H9 (cell line): Measurements from ENCODE around the gene ACAP2. TPM values are rescaled to one million over a fixed set of nuclear protein-coding genes. Genes with fewer than 3 reads are reported as not detected.

Experiments used
- DNase-seq: peaks from one replicate; pipeline ENCODE4 v3.0.0-alpha.2; 2017
- H2AFZ ChIP-seq: one replicate; pipeline ENCODE4 v1.6.1; 2013; ENCODE audit warnings: mild to moderate bottlenecking, low read length, control low read depth, moderate library complexity
- H2AK5ac ChIP-seq: 2 replicates; pipeline ENCODE4 v1.6.1; 2013; ENCODE audit warnings: low read length, control low read depth, mixed read lengths; ENCODE audit not compliant: insufficient read length
- H2BK120ac ChIP-seq: one replicate; pipeline ENCODE4 v1.6.1; 2013; ENCODE audit warnings: low read depth, mild to moderate bottlenecking, low read length, control low read depth, inconsistent platforms; ENCODE audit not compliant: poor library complexity, severe bottlenecking
- H2BK12ac ChIP-seq: 2 replicates; pipeline ENCODE4 v1.6.1; 2013; ENCODE audit warnings: low read length, control low read depth, mixed read lengths, low read depth; ENCODE audit not compliant: insufficient read length
- H2BK15ac ChIP-seq: 2 replicates; pipeline ENCODE4 v1.6.1; 2013; ENCODE audit warnings: low read depth, low read length, control low read depth
- H2BK20ac ChIP-seq: one replicate; pipeline ENCODE4 v1.6.1; 2013; ENCODE audit warnings: low read depth, mild to moderate bottlenecking, low read length, control low read depth, inconsistent platforms; ENCODE audit not compliant: poor library complexity, severe bottlenecking
- H2BK5ac ChIP-seq: 2 replicates; pipeline ENCODE4 v1.6.1; 2013; ENCODE audit warnings: low read length, control low read depth, mixed read lengths; ENCODE audit not compliant: insufficient read length
- H3K14ac ChIP-seq: 2 replicates; pipeline ENCODE4 v1.6.1; 2013; ENCODE audit warnings: low read length, control low read depth; ENCODE audit not compliant: insufficient read depth
- H3K18ac ChIP-seq: 2 replicates; pipeline ENCODE4 v1.6.1; 2013; ENCODE audit warnings: low read depth, mild to moderate bottlenecking, mixed read lengths, low read length, control low read depth; ENCODE audit not compliant: insufficient read length
- H3K23ac ChIP-seq: 2 replicates; pipeline ENCODE4 v1.6.1; 2013; ENCODE audit warnings: low read length, control low read depth, mixed read lengths, low read depth; ENCODE audit not compliant: insufficient read length
- H3K23me2 ChIP-seq: 2 replicates; pipeline ENCODE4 v1.6.1; 2013; ENCODE audit warnings: low read depth, mild to moderate bottlenecking, mixed read lengths, low read length, control low read depth; ENCODE audit not compliant: insufficient read length, poor library complexity, severe bottlenecking
- H3K27ac ChIP-seq: 2 replicates; pipeline ENCODE4 v1.5.1; 2013; ENCODE audit warnings: low read length, control low read depth, mixed read lengths, low read depth; ENCODE audit not compliant: insufficient read length
- H3K27me3 ChIP-seq: 2 replicates; pipeline ENCODE4 v1.6.1; 2013; ENCODE audit warnings: low read length, control low read depth, inconsistent platforms; ENCODE audit not compliant: insufficient read depth
- H3K4ac ChIP-seq: 2 replicates; pipeline ENCODE4 v1.6.1; 2013; ENCODE audit warnings: low read depth, mild to moderate bottlenecking, control low read depth, inconsistent platforms, low read length, moderate library complexity
- H3K4me1 ChIP-seq: 2 replicates; pipeline ENCODE4 v1.6.1; 2013; ENCODE audit warnings: low read length, control low read depth, inconsistent platforms; ENCODE audit not compliant: insufficient read depth
- H3K4me2 ChIP-seq: 2 replicates; pipeline ENCODE4 v1.6.1; 2013; ENCODE audit warnings: low read length, control low read depth, mixed read lengths; ENCODE audit not compliant: insufficient read length, insufficient read depth
- H3K56ac ChIP-seq: 2 replicates; pipeline ENCODE4 v1.6.1; 2013; ENCODE audit warnings: low read depth, mild to moderate bottlenecking, mixed read lengths, low read length, control low read depth; ENCODE audit not compliant: insufficient read length
- H3K79me1 ChIP-seq: 2 replicates; pipeline ENCODE4 v1.6.1; 2013; ENCODE audit warnings: low read depth, mild to moderate bottlenecking, moderate library complexity, low read length, control low read depth, inconsistent platforms; ENCODE audit not compliant: insufficient read depth, poor library complexity, severe bottlenecking
- H3K79me2 ChIP-seq: 2 replicates; pipeline ENCODE4 v1.6.1; 2013; ENCODE audit warnings: low read length, control low read depth, inconsistent platforms; ENCODE audit not compliant: insufficient read depth
- H3K9ac ChIP-seq: 2 replicates; pipeline ENCODE4 v1.6.1; 2013; ENCODE audit warnings: low read length, control low read depth, mixed read lengths; ENCODE audit not compliant: insufficient read length; ENCODE audit errors: extremely low read depth
- H3K9me3 ChIP-seq: one replicate; pipeline ENCODE4 v1.6.1; 2013; ENCODE audit warnings: low read depth, low read length, inconsistent platforms; ENCODE audit not compliant: control insufficient read depth
- H3T11ph ChIP-seq: one replicate; pipeline ENCODE4 v1.6.1; 2013; ENCODE audit warnings: mild to moderate bottlenecking, low read length, control low read depth, inconsistent platforms
- H4K20me1 ChIP-seq: one replicate; pipeline ENCODE4 v1.6.1; 2013; ENCODE audit not compliant: control insufficient read depth, insufficient read length, insufficient read depth
- H4K5ac ChIP-seq: 2 replicates; pipeline ENCODE4 v1.6.1; 2013; ENCODE audit warnings: low read depth, mild to moderate bottlenecking, mixed read lengths, low read length, control low read depth; ENCODE audit not compliant: insufficient read length
- H4K8ac ChIP-seq: replicated peaks from 2 replicates; pipeline ENCODE4 v1.6.1; 2013; ENCODE audit warnings: low read length, control low read depth, mixed read lengths, low read depth; ENCODE audit not compliant: insufficient read length
- H4K91ac ChIP-seq: 2 replicates; pipeline ENCODE4 v1.6.1; 2013; ENCODE audit warnings: low read depth, mild to moderate bottlenecking, moderate library complexity, mixed read lengths, low read length, control low read depth; ENCODE audit not compliant: insufficient read length
- H3K27ac Mint-ChIP-seq, 3 experiments: 2 replicates in 2 of 3; 3 replicates in 1 of 3; pipeline ENCODE4 v1.8.0; 2020 to 2021; ENCODE audit warnings: mixed read lengths in 3 of 3, mild to moderate bottlenecking in 1 of 3, moderate library complexity in 1 of 3
- H3K27me3 Mint-ChIP-seq: 2 replicates; pipeline ENCODE4 v1.8.0; 2021; ENCODE audit warnings: low read depth, mild to moderate bottlenecking, moderate library complexity, mixed read lengths
- H3K36me3 Mint-ChIP-seq, 3 experiments: 2 replicates in 2 of 3; 3 replicates in 1 of 3; pipeline ENCODE4 v1.8.0; 2020 to 2021; ENCODE audit warnings: low read depth in 3 of 3, mixed read lengths in 3 of 3; ENCODE audit not compliant: insufficient read depth in 1 of 3
- H3K4me1 Mint-ChIP-seq, 2 experiments: 2 replicates each; pipeline ENCODE4 v1.8.0; 2020; ENCODE audit warnings: mixed read lengths in 2 of 2
- H3K4me3 Mint-ChIP-seq, 2 experiments: 2 replicates in 1 of 2; 3 replicates in 1 of 2; pipeline ENCODE4 v1.8.0; 2020 to 2021; ENCODE audit warnings: mild to moderate bottlenecking in 2 of 2, mixed read lengths in 2 of 2, moderate library complexity in 1 of 2
- H3K9me3 Mint-ChIP-seq, 2 experiments: 2 replicates in 1 of 2; 3 replicates in 1 of 2; pipeline ENCODE4 v1.8.0; 2020; ENCODE audit warnings: mild to moderate bottlenecking in 2 of 2, mixed read lengths in 2 of 2, moderate library complexity in 1 of 2
- CTCF ChIP-seq: fragments of 200-600 bp; sonication (generic); conservative IDR thresholded peaks from 3 replicates; pipeline ENCODE4 v1.8.0; 2021; ENCODE audit warnings: antibody characterized with exemption, mild to moderate bottlenecking
- WGBS: extraction: QIAGEN DNeasy Blood & Tissue Kit; methylation state at CpG from one replicate; pipeline ENCODE4 v1.1.7; 2013; ENCODE audit warnings: missing lambda C conversion rate, low lambda C conversion rate, mixed read lengths; ENCODE audit not compliant: insufficient read length; ENCODE audit errors: extremely low coverage; 5-methylcytosine and 5-hydroxymethylcytosine counted together
- total RNA-seq: library from RNA; stranded (reverse); gene quantifications from 2 replicates; pipeline ENCODE4 v1.2.1, GENCODE V29; 2021

Gene ACAP2
- total RNA-seq, 1 experiment from 2014 or later = 30.8 TPM

DNA sequence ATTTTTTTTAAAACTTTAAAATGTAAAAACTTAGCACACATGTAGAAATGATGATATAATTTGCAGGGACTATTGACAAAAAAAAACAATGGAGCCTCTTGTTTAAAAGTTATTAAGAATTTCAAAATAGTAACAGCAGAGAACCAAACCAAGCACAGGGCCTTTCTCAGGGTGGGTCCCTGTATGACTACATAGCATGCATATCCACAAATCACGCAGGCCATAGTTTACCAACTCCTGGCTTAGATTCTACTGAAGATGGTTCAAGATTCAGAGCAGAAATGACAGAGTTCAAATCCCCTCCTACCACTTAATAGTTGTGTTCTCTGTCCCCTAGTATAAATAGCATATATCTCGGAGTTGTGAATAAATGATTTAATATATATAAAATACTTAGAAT lies 19.0 kb downstream of the ACAP2 start:
- no peak for TF ChIP-seq CTCF
- Mint-ChIP-seq H3K9me3 (no peaks in the 10 kb centered on the region), H3K4me3 (no peak overlapping the region), H3K4me1 (peaks cover 0 to 5% of the 10 kb centered on the region in 2 experiments; a peak in 2 of 4 replicates), H3K27ac (no peak overlapping the region), H3K27me3 (no peaks in the 10 kb centered on the region), H3K36me3 (peaks cover 0 to 3% (median 0%) of the 10 kb centered on the region in 3 experiments; a peak in 1 of 7 replicates)
- no CpG with 5 or more reads among the region's 2 CpGs for WGBS
- H3K18ac ChIP-seq = no peak overlapping the region
- no peak overlapping the region for H3K23ac ChIP-seq
- H3K27me3 ChIP-seq = no peaks in the 10 kb centered on the region
- no peak overlapping the region for H2BK12ac ChIP-seq
- no peak overlapping the region for H3K9ac ChIP-seq
- peaks cover 3% of the 10 kb centered on the region; the same call in 1 of the 2 replicates for H3K79me2 ChIP-seq
- H3K4me2 ChIP-seq = no peak overlapping the region
- no peak overlapping the region for H3K4ac ChIP-seq
- no peak overlapping the region for H4K91ac ChIP-seq
- H2AK5ac ChIP-seq = no peak overlapping the region
- no peaks in the 10 kb centered on the region for H3K9me3 ChIP-seq
- H2BK5ac ChIP-seq = no peak overlapping the region
- H4K20me1 ChIP-seq = no peaks in the 10 kb centered on the region
- H2BK120ac ChIP-seq = no peak overlapping the region
- H2BK15ac ChIP-seq = no peak overlapping the region
- no peak overlapping the region for H4K8ac ChIP-seq
- H3K79me1 ChIP-seq = no peaks in the 10 kb centered on the region
- H4K5ac ChIP-seq = no peak overlapping the region
- H3K23me2 ChIP-seq = no peaks in the 10 kb centered on the region
- no peak for DNase-seq
- no peak overlapping the region for H3K27ac ChIP-seq
- no peak overlapping the region for H3K14ac ChIP-seq
- H3K56ac ChIP-seq = no peak overlapping the region
- H3K4me1 ChIP-seq = no peaks in the 10 kb centered on the region
- H2AFZ ChIP-seq = no peak overlapping the region
- H3T11ph ChIP-seq = no peak overlapping the region
- no peak overlapping the region for H2BK20ac ChIP-seq
